Colonic mucosa (tissue), 4 donors: Measurements from ENCODE around the gene CPNE5. TPM values are rescaled to one million over a fixed set of nuclear protein-coding genes. Genes with fewer than 3 reads are reported as not detected.
A peak's percentile ranks its signal among the peaks of the same experiment; 100 is the strongest.

ENCODE experiments used
- DNase-seq: peaks from one replicate; pipeline ENCODE4 v3.0.0-alpha.2; 2020
- H3K27ac ChIP-seq: fragments of 200-600 bp; one replicate; pipeline ENCODE4 v1.8.0; 2021
- H3K27me3 ChIP-seq: fragments of 200-600 bp; one replicate; pipeline ENCODE4 v1.8.0; 2021
- H3K36me3 ChIP-seq: fragments of 200-600 bp; one replicate; pipeline ENCODE4 v1.8.0; 2021
- H3K4me1 ChIP-seq: fragments of 200-600 bp; one replicate; pipeline ENCODE4 v1.8.0; 2021; ENCODE audit warnings: mild to moderate bottlenecking
- H3K4me3 ChIP-seq: fragments of 200-600 bp; one replicate; pipeline ENCODE4 v1.8.0; 2021
- H3K9ac ChIP-seq, 2 donors: one replicate each; pipeline ENCODE4 v1.7.0; 2013; ENCODE audit warnings: control low read depth in 2 of 2, low read depth in 2 of 2, low read length in 2 of 2
- H3K9me3 ChIP-seq: fragments of 200-600 bp; one replicate; pipeline ENCODE4 v1.8.0; 2021
- intact Hi-C: fragments of 100-400 bp; cut with DNase I; formaldehyde crosslinking; loops from one replicate; pipeline ENCODE4 v1.14.1; 2022
- total RNA-seq, 2 donors: library from RNA; stranded (reverse); fragmentation: NEBNext Ultra II Directional in 1 of 2; extraction: Animal tissue kit (Norgen Biotek cat#: 25700) in 1 of 2; gene quantifications; one replicate each; pipeline ENCODE4 v1.2.1, GENCODE V29; 2021
- TF ChIP-seq, protein P1 (sequence below): fragments of 200-600 bp; IDR thresholded peaks from one replicate; pipeline ENCODE4 v1.8.0; 2022; ENCODE audit warnings: antibody characterized with exemption, mild to moderate bottlenecking
- donor health status: healthy.
- donor health status: DM: no; HTN: no; CAD: no.
- donor health status: DM: no; HTN: no; CAD: no.

CPNE5 gene
- total RNA-seq, 2 donors from 2014 or later: 4.6 to 8.0 TPM

DNA sequence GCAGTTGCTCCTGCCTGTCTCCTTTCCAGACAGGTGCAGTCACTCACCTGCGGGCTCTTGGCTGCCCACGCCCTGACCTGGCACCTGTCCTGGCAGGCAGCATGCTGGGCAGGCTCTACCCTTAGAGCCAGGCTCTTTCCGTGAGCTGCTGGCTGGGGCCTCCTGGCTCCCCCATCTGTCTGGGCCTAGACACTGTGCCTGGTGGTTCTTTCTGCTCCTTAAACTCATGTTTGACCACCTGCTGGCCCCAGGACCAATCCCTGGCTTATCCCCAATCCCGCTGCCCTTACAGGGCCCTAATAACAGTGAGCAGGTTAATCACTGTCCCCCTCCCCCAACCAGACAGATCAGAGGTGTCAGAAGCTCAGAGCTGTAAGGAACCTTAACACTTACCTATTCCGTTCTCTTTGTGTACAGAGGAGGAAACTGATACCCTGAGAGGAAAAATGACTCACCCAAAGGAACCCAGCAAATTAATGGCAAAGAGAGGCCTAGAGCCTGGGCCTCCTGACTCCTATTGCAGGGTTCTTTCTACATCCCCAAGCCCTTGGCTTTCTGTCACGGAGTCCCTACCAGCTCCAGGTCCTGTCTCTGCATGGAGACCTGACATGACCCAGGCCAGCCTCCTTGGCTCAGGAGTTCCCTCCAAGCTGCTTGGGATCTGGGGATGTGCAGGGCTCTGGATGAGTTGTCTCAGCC is 86.9 kb downstream of the CPNE5 start:
- peaks cover 23% of the 10 kb centered on the region for H3K4me1 ChIP-seq
- H3K9me3 ChIP-seq: no peaks in the 10 kb centered on the region
- no peaks in the 10 kb centered on the region for H3K36me3 ChIP-seq
- TF ChIP-seq, protein P1, sequence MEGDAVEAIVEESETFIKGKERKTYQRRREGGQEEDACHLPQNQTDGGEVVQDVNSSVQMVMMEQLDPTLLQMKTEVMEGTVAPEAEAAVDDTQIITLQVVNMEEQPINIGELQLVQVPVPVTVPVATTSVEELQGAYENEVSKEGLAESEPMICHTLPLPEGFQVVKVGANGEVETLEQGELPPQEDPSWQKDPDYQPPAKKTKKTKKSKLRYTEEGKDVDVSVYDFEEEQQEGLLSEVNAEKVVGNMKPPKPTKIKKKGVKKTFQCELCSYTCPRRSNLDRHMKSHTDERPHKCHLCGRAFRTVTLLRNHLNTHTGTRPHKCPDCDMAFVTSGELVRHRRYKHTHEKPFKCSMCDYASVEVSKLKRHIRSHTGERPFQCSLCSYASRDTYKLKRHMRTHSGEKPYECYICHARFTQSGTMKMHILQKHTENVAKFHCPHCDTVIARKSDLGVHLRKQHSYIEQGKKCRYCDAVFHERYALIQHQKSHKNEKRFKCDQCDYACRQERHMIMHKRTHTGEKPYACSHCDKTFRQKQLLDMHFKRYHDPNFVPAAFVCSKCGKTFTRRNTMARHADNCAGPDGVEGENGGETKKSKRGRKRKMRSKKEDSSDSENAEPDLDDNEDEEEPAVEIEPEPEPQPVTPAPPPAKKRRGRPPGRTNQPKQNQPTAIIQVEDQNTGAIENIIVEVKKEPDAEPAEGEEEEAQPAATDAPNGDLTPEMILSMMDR: no peak
- H3K27me3 ChIP-seq: no peaks in the 10 kb centered on the region
- DNase-seq: peak; percentile 81
- peak overlapping the region; percentile 77 for H3K27ac ChIP-seq
- intact Hi-C loops: no loop called here
- H3K4me3 ChIP-seq: no peak overlapping the region
- H3K9ac ChIP-seq: peak overlapping the region; percentile 50 to 78

- no peak for DNase-seq
- TF ChIP-seq, protein P1: no peak
- intact Hi-C loops: no loop called here
- no peaks in the 10 kb centered on the region for H3K36me3 ChIP-seq
- peak overlapping the region; percentile 50 to 78 for H3K9ac ChIP-seq
- no peaks in the 10 kb centered on the region for H3K27me3 ChIP-seq
- no peaks in the 10 kb centered on the region for H3K9me3 ChIP-seq
- H3K27ac ChIP-seq: peak overlapping the region; percentile 77
- no peak overlapping the region for H3K4me3 ChIP-seq
- H3K4me1 ChIP-seq: peaks cover 23% of the 10 kb centered on the region
Observed at GRCh38 chr6:36751833-36752186, 87.4 kb downstream of the CPNE5 start.

DNA sequence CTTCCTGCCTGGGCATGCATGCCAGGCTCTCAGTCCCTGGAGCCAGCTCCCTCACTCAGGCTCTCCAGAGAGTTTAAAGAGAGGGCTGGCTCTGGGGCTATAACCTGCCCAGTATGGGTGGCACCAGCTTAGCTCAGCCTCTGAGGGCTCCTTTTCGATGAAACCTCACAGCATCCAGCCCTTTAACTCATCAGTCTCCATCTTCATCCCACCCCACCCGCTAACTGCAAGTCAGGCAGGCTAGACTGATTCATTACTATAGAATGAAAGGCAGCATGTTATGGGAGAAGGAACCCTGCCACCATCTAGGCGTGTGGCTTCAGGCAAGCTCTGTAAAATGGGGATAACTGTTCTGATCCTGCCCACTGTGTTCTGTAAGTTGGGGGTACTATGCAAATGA is 88.2 kb downstream of the CPNE5 start:
- intact Hi-C loops: no loop called here

GRCh38 chr6:36749829-36750489 is 89.3 kb downstream of the CPNE5 start:
- H3K9me3 ChIP-seq: no peaks in the 10 kb centered on the region
- H3K4me3 ChIP-seq: no peak overlapping the region
- DNase-seq: no peak
- H3K9ac ChIP-seq: no peak overlapping the region
- intact Hi-C loops: no loop called here
- H3K4me1 ChIP-seq: peaks cover 12% of the 10 kb centered on the region
- no peak overlapping the region for H3K27ac ChIP-seq
- TF ChIP-seq, protein P1: no peak
- H3K36me3 ChIP-seq: no peaks in the 10 kb centered on the region
- H3K27me3 ChIP-seq: no peaks in the 10 kb centered on the region

More for the DNA sequence above, 88.2 kb downstream of the CPNE5 start:
- H3K4me3 ChIP-seq: no peak overlapping the region
- DNase-seq: no peak
- H3K9ac ChIP-seq: peak overlapping the region in 1 of 2 donors; percentile 31
- H3K36me3 ChIP-seq: no peaks in the 10 kb centered on the region
- TF ChIP-seq, protein P1: no peak
- H3K9me3 ChIP-seq: no peaks in the 10 kb centered on the region
- H3K27ac ChIP-seq: no peak overlapping the region
- no peaks in the 10 kb centered on the region for H3K27me3 ChIP-seq
- H3K4me1 ChIP-seq: peaks cover 18% of the 10 kb centered on the region

DNA sequence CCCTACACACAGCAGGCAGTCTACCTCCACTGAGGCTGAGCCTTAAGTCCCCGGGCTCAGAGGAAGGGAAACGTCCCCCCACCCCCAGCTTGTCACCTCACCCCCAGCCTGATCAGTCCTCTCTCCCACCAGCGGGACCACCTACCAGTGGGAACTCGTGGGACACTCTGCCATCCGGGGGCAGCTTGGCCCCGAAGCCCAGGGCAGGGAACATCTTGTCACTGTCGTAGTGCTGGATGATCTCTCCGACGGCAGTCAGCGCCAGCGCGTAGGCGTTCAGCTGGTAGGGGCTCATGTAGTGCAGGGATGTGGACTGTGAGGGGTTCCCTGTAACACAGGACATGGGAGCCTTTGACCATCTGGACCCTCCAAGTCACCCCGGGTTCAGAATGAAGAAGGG is 93.0 kb downstream of the CPNE5 start:
- Histone ChIP-seq H3K9me3 (no peaks in the 10 kb centered on the region), H3K27ac (no peak overlapping the region), H3K4me3 (no peak overlapping the region), H3K36me3 (no peaks in the 10 kb centered on the region), H3K4me1 (peaks cover 6% of the 10 kb centered on the region), H3K27me3 (no peaks in the 10 kb centered on the region), H3K9ac (no peak overlapping the region)
- intact Hi-C loops: no loop called here
- DNase-seq: no peak
- TF ChIP-seq, protein P1: no peak
